Fibroblast of gingiva (primary cell): ENCODE results near the gene ANKMY1.

Source experiments
- DNase-seq: peaks from one replicate; pipeline ENCODE4 v3.0.0-alpha.2; 2011; ENCODE audit warnings: low read depth

The ANKMY1 gene

DNA sequence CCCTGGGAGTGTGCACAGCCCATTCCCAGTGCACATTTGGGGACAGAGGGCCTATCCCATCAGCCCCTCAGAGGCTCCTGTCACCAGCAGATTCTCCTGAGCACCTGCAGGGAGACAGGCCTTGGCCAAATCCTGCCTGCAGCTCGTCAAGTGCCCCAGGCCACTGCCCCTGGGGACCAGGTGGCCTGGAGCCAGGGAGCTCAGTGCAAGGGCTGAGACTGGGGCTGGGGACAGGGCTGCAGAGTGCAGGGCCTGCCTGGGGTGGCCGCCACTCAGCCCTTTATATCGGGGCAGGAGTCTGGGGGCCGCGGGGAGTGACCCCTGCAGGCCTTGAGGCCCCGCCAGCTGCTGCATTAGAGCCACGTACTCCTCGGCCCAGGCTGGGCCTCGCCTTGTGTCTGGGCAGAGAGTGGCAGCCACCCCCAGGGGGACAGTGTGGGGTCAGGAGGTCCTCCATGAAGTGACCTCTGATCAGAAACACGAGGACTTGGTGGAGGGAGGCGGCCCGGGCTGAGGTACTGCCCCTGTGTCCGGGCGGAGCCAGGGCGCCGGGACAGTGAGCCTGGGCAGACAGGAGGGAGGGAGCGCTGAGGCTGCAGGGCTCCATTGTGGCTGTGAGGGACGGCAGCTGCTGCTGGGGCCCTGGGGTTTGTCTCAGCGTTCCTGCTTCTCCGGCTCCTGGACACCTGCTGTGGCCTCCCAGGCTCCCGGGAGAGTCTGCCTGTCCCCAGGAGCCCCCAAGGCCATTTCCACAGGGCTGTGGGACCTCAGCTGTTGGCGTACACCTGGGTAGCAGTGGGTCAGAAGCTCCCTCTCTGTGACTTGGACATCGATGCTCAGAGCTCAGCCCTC lies 98.2 kb downstream of the ANKMY1 start:
- no peak for DNase-seq

GRCh38 chr2:240458900-240459391 lies 98.8 kb downstream of the ANKMY1 start:
- DNase-seq = no peak

DNA sequence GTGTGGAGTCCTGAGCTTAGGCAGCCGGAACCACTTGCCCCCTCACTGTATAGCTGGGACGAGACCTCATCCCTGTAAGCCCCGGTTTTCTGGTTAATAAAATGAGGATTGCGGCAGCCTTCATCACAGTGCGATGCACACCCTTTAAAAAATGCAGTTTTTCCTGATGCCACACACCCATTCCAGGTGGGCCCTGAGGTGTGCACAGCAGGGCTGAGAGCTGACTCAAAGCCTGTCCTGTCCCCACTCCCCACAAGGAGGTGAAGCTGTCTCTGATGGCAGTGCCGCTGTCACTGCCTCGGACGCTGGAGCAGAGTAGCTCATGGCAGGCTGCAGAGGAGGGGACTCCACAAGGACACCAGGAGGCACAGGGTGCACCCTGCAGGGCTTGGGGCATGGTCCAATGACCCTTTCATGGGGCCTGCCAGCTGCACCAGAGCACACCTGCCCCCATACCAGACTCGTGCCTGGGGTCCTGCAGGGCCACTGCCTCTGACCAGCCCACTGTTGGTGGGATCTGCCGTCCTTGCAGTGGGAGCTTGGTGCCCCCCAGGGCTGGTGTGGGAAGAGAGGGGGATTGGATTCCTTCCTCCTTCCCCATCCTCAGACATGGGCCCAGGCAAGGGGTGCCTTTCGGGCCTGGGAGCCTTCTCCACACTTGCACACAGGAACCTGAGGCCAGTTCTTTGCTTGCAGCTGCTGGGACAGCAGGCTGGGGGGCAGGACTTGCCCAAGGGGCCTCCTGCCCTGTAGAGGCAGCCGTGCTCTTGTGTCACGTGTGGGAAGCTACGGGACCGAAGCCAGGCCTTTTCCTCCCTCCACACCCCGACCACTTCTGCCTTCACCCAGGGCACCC lies 99.5 kb downstream of the ANKMY1 start:
- DNase-seq = no peak

GRCh38 chr2:240457223-240458043 lies 100.4 kb downstream of the ANKMY1 start:
- DNase-seq = no peak

- no peak for DNase-seq
Measured at GRCh38 chr2:240456447-240457222, 101.2 kb downstream of the ANKMY1 start.

- no peak for DNase-seq
Measured at GRCh38 chr2:240455647-240456446, 101.9 kb downstream of the ANKMY1 start.

GRCh38 chr2:240455272-240455646 lies 102.5 kb downstream of the ANKMY1 start:
- DNase-seq = no peak

- DNase-seq = no peak
Measured at GRCh38 chr2:240454106-240454901, 103.5 kb downstream of the ANKMY1 start.

- no peak for DNase-seq
Measured at GRCh38 chr2:240453461-240454105, 104.2 kb downstream of the ANKMY1 start.

DNA sequence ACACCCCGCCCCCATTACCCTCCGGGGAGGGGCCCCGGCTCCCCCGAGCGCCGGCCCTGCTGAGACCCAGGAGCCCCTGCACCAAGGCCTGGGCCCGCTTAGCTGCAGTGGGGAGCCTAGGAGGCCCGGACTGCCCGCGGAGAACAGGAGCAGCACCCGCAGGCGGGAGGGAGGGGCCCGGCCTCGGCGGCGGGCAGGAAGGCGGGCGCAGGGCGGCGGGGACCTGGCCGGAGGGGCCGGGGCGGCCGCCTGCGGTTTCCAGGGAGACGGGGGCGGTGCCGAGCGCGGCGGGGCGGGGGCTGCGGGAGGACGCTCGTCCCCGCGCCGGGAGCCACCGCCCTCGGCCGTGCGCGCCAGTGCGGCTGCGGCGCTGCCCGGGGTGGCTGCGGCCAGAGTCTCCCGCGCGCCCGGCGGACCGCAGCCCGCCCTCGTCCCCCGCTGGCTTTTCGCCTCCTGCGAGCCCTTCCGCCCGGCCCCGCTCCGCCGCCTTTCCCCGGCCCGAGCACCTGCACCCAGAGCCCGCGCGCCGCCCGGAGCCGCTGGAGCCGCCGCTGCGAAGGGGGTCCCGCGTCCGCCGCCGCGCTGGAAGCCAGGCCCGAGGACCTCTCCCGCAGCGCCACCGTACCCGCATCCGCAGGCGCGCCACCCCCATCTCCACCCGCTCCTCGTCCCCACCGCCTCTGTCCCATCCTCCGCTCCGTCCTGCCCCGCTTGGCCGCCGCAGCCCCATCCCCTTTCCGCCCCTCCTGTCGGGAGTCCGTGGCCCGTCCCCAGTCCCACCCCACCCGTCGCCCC lies 105.1 kb downstream of the ANKMY1 start:
- peak; percentile 64 for DNase-seq

GRCh38 chr2:240451791-240452461 lies 105.9 kb downstream of the ANKMY1 start:
- DNase-seq = no peak

DNA sequence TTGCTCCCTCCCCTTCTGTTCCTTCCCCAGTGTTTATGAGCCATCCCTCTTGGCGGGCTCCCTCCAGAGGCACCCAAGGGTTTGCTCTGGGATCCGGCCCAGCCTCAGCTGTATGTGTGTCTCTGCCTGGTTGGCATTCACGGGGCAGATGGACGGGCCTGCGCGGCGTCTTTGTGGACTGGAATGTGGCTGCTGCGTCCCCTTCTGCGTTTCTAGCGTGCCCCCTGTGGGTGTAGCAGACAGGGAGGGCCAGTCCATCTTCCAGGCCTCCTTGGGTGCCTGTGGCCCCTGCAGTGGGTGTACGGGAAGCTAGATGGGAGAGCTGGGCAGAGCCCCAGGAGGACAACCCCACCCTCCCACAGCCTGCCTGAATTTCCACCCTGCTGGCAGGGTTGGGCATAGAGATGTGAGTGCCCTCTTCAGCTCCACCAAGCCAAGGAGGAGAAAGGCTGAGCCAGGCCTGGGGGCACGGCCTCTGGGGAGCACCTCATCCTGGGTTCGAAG lies 106.6 kb downstream of the ANKMY1 start:
- no peak for DNase-seq

- no peak for DNase-seq
Measured at GRCh38 chr2:240450532-240451107, 107.2 kb downstream of the ANKMY1 start.

- DNase-seq = no peak
Measured at GRCh38 chr2:240449764-240450531, 107.8 kb downstream of the ANKMY1 start.

GRCh38 chr2:240448387-240449274 lies 109.2 kb downstream of the ANKMY1 start:
- no peak for DNase-seq
